Rectal smooth muscle tissue (tissue), 1 donor: ENCODE results near the gene TAT.
"Not testable (repeated sequence)": the region's sequence is repeated elsewhere in the genome, so short reads cannot be mapped to it uniquely, and the experiment has no call there.

Experiments
- H3K27ac ChIP-seq: one replicate; pipeline ENCODE4 v1.7.0; 2013; ENCODE audit warnings: low read depth, low read length, inconsistent platforms
- H3K27me3 ChIP-seq: one replicate; pipeline ENCODE4 v1.7.0; 2013; ENCODE audit warnings: low read length; ENCODE audit not compliant: control insufficient read depth, insufficient read depth
- H3K36me3 ChIP-seq: one replicate; pipeline ENCODE4 v1.7.0; 2013; ENCODE audit warnings: low read length; ENCODE audit not compliant: control insufficient read depth, insufficient read depth
- H3K4me1 ChIP-seq: one replicate; pipeline ENCODE4 v1.7.0; 2013; ENCODE audit warnings: low read length; ENCODE audit not compliant: control insufficient read depth, insufficient read depth
- H3K4me3 ChIP-seq: one replicate; pipeline ENCODE4 v1.7.0; 2013; ENCODE audit warnings: low read length
- H3K9ac ChIP-seq: one replicate; pipeline ENCODE4 v1.7.0; 2013; ENCODE audit warnings: low read length

The TAT gene

GRCh38 chr16:71595340-71595826 lies 18.5 kb upstream of the TAT start:
- not testable (repeated sequence) for H3K4me1 ChIP-seq, H3K4me3 ChIP-seq, H3K27me3 ChIP-seq, H3K9ac ChIP-seq, H3K36me3 ChIP-seq, H3K27ac ChIP-seq

- Histone ChIP-seq H3K27ac (no peak overlapping the region), H3K4me1 (no peaks in the 10 kb centered on the region), H3K4me3 (no peak overlapping the region), H3K9ac (no peak overlapping the region), H3K36me3 (no peaks in the 10 kb centered on the region), H3K27me3 (no peaks in the 10 kb centered on the region)
Observed at GRCh38 chr16:71594000-71594646, 17.2 kb upstream of the TAT start.

- no peaks in the 10 kb centered on the region for H3K4me1 ChIP-seq
- H3K9ac ChIP-seq: no peak overlapping the region
- H3K27me3 ChIP-seq: no peaks in the 10 kb centered on the region
- no peak overlapping the region for H3K4me3 ChIP-seq
- H3K27ac ChIP-seq: no peak overlapping the region
- no peaks in the 10 kb centered on the region for H3K36me3 ChIP-seq
Observed at GRCh38 chr16:71593048-71593999, 16.4 kb upstream of the TAT start.

- H3K27me3 ChIP-seq: no peaks in the 10 kb centered on the region
- H3K9ac ChIP-seq: no peak overlapping the region
- H3K36me3 ChIP-seq: no peaks in the 10 kb centered on the region
- no peak overlapping the region for H3K4me3 ChIP-seq
- no peaks in the 10 kb centered on the region for H3K4me1 ChIP-seq
- H3K27ac ChIP-seq: no peak overlapping the region
Observed at GRCh38 chr16:71591917-71592316, 15.0 kb upstream of the TAT start.

DNA sequence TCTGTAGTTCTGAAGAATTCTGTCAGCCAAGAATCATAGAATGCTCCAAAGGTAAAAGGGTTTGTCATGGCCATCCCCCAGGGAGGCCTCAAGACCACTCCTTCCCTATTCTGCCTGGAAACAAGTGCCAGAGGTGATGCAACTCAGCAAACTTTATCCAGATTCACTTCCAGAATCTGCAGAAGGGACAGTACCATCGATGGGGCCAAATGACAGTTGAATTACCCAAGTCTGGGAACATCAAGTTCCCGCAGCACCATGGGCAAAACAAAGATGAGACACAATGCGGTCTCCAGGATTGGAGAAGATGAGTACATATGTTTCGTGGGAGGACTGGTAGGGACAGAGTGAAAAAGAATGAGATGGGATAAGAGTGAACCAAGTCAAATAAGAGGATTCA lies 13.7 kb upstream of the TAT start:
- Histone ChIP-seq H3K27ac (no peak overlapping the region), H3K4me1 (no peaks in the 10 kb centered on the region), H3K4me3 (no peak overlapping the region), H3K27me3 (no peaks in the 10 kb centered on the region), H3K36me3 (no peaks in the 10 kb centered on the region), H3K9ac (no peak overlapping the region)

DNA sequence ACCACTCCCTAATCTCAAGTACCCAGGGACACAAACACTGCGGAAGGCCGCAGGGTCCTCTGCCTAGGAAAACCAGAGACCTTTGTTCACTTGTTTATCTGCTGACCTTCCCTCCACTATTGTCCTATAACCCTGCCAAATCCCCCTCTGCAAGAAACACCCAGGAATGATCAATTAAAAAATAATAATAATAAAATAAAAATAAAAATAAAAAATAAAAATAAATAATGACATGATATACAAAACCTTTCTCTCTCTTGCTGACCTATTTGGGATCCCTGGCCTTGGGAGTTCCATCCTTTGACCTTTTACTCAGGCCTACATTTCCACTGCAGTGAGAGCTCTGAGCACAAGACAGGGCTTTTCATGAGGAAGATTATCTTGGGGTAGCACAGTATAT lies 13.2 kb upstream of the TAT start:
- H3K4me1 ChIP-seq, H3K9ac ChIP-seq, H3K36me3 ChIP-seq, H3K27me3 ChIP-seq, H3K27ac ChIP-seq, H3K4me3 ChIP-seq: not testable (repeated sequence)

DNA sequence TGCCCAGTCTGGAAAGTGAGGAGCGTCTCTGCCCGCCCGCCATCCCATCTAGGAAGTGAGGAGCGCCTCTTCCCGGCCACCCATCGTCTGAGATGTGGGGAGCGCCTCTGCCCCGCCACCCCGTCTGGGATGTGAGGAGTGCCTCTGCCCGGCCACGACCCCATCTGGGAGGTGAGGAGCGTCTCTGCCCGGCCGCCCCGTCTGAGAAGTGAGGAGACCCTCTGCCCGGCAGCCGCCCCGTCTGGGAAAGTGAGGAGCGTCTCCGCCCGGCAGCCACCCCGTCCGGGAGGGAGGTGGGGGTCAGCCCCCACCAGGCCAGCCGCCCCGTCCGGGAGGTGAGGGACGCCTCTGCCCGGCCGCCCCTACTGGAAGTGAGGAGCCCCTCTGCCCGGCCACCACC lies 12.4 kb upstream of the TAT start:
- H3K27ac ChIP-seq, H3K27me3 ChIP-seq, H3K36me3 ChIP-seq, H3K4me3 ChIP-seq, H3K4me1 ChIP-seq, H3K9ac ChIP-seq: not testable (repeated sequence)

DNA sequence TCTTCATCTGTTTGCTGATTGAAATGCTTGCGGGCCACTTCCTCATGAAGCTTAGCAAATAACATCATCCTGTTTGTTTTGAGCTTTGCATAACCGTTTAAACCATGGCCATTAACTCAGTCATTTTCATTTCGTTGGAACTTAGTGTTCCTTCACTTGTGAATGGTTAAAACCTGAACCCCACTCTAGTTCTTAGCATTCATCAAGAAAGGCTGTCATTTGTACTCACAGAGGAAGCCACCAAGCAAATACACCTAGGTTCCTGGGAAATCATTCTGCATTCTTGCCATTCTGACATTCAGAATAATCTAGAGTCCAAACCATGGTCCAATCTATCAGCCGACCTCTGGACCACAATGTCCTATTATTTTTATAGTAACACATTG lies 8.4 kb upstream of the TAT start:
- H3K27me3 ChIP-seq: no peaks in the 10 kb centered on the region
- no peak overlapping the region for H3K27ac ChIP-seq
- H3K36me3 ChIP-seq: no peaks in the 10 kb centered on the region
- no peak overlapping the region for H3K4me3 ChIP-seq
- no peaks in the 10 kb centered on the region for H3K4me1 ChIP-seq
- H3K9ac ChIP-seq: no peak overlapping the region

DNA sequence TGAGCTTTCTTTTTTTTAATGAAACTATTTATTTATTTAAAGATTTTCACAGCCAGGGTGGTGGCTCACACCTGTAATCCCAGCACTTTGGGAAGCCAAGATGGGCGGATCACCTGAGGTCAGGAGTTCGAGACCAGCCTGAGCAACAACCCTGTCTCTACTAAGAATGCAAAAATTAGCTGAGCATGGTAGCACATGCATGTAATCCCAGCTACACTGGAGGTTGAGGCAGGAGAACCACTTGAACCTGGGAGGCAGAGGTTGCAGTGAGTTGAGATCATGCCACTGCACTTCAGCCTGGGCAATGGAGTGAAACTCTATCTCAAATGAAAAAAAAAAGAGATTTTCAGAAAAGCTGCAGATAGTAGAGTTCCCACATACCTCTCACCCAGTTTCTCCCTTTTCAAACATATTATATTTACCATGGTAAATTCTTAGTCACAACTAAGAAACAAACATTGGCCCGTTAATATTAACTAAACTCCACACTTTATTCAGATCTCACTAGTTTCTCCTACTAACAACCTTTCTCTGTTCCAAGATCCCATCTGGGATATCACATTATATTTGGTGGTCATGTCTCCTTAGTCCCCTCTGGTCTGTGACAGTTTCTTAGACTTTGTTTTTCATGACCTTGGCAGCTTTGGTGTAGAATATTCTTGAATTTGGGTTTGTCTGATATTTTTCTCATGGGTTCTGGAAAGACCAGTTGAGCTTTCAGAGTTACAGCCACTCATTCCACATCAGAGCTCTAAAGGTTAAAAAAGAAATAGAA lies 7.8 kb upstream of the TAT start:
- Histone ChIP-seq H3K4me1 (no peaks in the 10 kb centered on the region), H3K27me3 (no peaks in the 10 kb centered on the region), H3K27ac (no peak overlapping the region), H3K9ac (no peak overlapping the region), H3K36me3 (no peaks in the 10 kb centered on the region), H3K4me3 (no peak overlapping the region)

- H3K4me1 ChIP-seq, H3K27ac ChIP-seq, H3K36me3 ChIP-seq, H3K4me3 ChIP-seq, H3K9ac ChIP-seq, H3K27me3 ChIP-seq: not testable (repeated sequence)
Observed at GRCh38 chr16:71582553-71582848, 5.6 kb upstream of the TAT start.

DNA sequence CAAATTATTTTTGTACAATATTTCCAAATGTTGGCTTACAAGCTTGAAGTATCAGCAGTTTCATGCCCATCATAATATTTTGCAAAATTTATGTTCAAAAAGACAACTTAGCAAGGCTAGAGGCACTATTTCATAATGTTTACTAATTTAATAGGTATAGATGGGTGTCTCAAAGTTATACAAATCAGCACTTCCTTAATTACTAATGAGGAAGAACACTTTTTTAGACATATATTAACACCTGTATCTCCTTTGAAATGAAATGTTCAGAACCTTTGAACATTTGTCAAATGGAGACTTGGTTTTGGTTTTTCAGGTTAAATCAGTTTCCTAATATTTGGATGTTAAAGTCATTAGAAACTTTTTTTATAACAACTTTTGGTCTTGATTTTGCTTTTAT lies 2.2 kb downstream of the TAT start:
- Histone ChIP-seq H3K4me1 (no peaks in the 10 kb centered on the region), H3K9ac (no peak overlapping the region), H3K27me3 (no peaks in the 10 kb centered on the region), H3K4me3 (no peak overlapping the region), H3K36me3 (no peaks in the 10 kb centered on the region), H3K27ac (no peak overlapping the region)

GRCh38 chr16:71573387-71574094 lies 3.4 kb downstream of the TAT start:
- no peaks in the 10 kb centered on the region for H3K4me1 ChIP-seq
- no peak overlapping the region for H3K27ac ChIP-seq
- no peaks in the 10 kb centered on the region for H3K27me3 ChIP-seq
- no peaks in the 10 kb centered on the region for H3K36me3 ChIP-seq
- H3K4me3 ChIP-seq: no peak overlapping the region
- no peak overlapping the region for H3K9ac ChIP-seq
